NCI-H2107 (cell line): ENCODE measurements around the gene TSEN54.

Experiments
- DNase-seq: peaks from one replicate; lab custom pipeline; 2025; lab: John Stamatoyannopoulos, UW

Gene TSEN54

DNA sequence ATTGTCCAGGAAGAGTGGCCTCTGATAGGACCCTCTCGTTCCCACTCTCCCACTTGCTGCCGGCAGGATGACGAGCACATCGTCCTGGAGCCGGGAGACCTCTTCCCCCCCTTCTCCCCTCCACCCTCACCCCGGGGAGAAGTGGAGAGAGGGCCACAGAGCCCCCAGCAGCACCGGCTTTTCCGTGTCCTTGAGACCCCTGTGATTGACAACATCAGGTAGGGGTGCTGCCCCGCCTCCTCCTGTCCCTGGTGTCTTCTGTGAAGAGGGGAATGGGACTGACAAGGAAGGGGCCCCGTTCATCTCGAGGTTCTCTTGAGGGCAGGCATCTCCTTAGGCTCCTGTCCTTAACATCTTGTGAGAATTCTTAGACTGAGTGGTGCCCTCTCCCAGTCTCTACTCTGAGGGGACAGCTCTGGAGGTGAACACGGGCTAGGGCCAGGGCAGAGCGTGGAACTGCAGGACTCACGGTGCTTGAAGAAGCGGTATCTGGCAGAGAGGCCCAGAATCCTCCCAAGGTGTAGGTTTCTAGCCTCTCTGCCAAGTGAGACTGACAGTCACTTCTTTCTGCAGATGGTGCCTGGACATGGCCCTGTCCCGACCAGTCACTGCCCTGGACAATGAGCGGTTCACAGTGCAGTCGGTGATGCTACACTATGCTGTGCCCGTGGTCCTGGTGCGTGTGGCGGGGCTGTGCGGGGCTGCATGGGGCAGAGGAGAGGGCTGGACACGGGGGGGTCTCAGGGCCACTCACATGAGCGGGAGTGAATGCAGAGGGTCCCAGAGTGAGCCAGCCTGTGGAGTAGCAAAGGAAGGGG is 27.4 kb upstream of the TSEN54 start:
- no peak for DNase-seq

GRCh38 chr17:75489511-75489955 is 26.8 kb upstream of the TSEN54 start:
- no peak for DNase-seq

- no peak for DNase-seq
These were observed 26.1 kb upstream of the TSEN54 start for GRCh38 chr17:75490173-75490743.

GRCh38 chr17:75490953-75491649 is 25.2 kb upstream of the TSEN54 start:
- DNase-seq, result no peak

- DNase-seq, result no peak
These were observed 24.6 kb upstream of the TSEN54 start for GRCh38 chr17:75491680-75492079.

GRCh38 chr17:75492555-75493168 is 23.7 kb upstream of the TSEN54 start:
- no peak for DNase-seq

- DNase-seq, result no peak
These were observed 22.7 kb upstream of the TSEN54 start for GRCh38 chr17:75493476-75494129.

- DNase-seq, result no peak
These were observed 21.9 kb upstream of the TSEN54 start for GRCh38 chr17:75494326-75494877.

DNA sequence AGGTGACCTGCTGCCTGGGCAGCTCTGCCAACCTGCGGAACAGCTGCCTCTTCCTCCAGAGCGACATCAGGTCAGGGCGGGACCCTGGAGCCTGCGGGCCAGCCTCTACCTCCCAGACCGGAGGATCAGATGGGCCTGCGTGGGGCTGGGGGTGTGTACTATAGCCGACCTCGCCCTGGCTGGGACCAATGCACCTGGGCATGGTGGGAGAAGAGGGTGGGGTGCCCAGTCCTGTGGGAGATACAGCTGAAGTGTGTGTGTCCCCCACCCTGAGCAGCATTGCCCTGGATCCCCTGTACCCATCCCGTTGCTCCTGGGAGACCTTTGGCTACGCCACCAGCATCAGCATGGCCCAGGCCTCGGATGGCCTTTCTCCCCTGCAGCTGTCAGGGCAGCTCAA is 20.3 kb upstream of the TSEN54 start:
- DNase-seq, result no peak

GRCh38 chr17:75498039-75498725 is 18.1 kb upstream of the TSEN54 start:
- DNase-seq, result no peak

DNA sequence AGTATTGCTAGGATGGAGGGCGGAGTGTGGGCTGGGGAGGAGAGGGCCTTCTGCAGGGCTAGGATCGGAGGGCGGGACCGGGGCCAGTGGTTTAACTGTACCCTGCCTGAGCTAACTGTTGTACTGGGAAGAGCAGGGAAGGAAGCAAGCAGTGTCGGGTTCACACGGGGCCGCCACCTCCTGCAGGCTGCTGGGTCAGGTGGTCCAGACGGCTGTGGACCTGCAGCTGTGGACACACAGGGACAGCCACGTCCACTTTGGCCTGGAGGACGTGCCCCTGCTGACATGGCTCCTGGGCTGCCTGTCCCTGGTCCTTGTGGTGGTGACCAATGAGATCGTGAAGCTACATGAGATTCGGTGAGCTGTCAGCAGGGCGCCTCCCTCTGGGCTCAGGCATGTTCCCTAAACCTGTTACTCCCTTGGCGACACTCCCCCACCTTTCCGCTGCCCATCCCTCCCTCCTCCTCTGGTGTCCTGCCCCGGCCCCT is 17.6 kb upstream of the TSEN54 start:
- DNase-seq, result no peak

DNA sequence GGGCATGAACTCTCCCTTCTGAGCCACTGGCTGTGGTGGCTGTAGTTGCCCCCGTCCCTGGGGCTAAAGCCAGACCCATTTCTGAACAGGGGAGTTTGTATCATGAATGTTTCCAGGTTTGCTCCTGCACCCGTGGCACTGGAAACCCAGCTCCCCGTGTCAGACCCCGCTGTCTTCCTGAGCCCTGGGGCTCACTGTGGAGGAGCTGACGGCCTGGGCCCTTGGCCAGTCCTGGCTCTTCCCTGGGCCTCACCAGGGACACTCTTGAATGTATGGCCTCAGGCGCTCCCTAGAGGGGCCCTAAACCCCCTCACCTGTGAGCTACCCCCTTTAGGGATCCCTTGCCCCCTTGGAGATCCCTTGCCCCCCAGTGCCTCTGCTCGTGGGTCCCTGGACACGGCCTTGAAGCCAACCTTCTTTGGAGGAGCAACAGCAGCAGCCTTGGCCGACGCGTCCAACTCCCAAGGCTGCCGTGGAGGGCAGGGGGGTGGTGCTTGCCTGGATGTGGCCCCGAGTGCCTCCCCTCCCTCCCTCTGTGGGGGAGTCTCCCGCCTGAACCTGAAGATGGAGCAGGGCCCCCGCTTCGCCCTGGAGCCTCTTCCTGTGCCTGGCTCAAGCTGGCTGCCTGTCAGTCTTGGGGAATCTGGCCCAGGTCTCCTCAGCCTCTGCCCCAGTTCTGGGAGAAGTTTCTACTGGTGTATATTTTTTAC is 16.9 kb upstream of the TSEN54 start:
- DNase-seq, result no peak

- no peak for DNase-seq
These were observed 15.7 kb upstream of the TSEN54 start for GRCh38 chr17:75500419-75501216.

DNA sequence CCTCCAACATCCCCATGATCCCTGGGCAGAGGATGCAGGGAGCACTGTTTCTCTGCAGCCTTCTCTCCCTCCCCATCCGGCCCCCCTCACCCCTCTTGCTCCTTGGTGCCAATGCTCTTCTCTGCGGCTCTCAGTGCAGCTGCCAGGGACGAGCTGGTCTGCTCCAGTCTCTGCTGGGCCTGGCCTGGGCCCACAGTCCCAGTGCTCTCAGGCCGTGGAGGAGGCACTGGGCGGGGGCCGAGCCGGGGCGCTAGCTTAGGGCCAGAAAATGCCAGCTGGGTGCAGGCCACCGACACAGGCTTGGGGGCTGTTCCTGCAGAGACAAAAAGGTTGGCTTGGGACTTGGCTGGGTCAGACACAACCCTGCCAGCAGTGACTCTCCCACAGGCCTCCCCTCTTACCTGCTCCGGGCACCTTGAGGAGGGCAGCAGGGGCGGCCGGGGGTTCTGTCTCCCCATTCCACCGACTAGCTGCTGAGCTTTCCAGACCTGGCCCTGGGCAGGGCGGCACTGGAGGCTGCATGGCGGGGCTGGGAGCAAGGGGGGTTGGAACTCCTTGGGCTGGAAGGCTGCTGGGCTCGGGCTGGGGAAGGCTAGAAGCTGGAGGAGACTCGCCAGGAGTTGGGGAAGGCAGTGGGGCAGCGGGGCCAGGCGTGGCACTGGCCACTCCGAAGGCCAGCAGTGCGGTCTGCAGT is 14.8 kb upstream of the TSEN54 start:
- DNase-seq, result no peak

DNA sequence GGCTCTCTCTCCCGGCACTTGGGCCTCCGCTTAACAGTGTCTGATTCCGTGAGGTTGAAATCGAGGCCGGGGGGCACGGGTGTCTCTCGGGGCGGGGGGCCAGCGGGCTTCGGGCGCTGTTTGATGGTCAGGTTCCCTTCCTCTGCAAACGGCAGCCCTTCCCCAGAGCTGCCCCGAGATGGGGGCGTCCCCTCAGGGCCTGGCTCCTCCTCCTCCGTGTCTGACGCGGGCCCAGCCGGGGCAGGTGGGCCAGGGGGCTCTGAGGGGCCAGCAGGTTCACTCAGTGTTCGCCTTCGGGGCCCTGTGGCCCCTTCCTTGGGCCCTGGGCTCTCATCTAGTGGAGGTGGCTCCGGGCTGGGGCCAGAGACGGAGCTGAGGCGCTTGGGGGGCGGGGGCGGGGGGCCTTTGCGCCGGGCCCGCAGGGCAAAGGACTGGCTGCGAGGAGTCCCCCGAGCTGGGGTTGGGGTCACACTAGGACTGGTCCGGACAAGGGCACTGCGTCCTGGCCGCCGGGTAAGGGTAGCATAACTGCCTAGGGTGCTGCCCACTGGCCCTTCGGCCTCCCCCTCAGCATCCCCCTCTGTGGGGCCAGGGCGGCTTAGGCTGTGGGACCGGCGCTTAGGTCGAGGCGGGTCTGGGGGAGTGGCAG is 14.1 kb upstream of the TSEN54 start:
- no peak for DNase-seq

DNA sequence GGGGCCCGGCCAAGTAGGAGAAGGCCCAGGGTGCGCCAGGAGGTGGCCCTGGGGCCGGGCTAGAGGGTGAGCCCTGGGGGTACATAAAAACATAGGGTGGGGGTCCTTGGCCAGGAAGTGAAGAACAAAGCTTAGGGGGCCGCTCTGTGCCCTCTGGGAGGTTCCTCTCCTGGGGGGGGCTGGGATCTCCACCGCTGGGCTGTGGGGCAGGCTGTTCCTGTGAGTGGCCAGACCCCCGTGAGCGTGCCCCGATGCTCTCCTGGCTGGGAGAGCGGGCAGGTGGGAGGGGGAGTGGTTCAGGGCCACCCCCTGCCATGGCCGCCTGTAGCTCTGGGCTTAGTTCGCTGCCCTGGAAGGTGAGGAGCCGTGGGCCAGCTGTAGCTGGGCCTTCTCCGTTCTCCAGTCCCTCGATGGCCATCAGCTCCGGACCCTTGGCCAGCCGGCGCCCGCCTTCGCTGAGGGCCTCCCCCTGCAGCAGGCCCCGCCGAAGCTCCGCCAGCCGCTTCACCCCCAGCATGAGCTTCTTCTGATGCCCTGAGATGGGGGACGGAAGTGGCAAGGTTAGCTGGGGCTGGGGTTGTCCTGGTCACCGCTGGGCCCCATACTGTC is 13.5 kb upstream of the TSEN54 start:
- no peak for DNase-seq

DNA sequence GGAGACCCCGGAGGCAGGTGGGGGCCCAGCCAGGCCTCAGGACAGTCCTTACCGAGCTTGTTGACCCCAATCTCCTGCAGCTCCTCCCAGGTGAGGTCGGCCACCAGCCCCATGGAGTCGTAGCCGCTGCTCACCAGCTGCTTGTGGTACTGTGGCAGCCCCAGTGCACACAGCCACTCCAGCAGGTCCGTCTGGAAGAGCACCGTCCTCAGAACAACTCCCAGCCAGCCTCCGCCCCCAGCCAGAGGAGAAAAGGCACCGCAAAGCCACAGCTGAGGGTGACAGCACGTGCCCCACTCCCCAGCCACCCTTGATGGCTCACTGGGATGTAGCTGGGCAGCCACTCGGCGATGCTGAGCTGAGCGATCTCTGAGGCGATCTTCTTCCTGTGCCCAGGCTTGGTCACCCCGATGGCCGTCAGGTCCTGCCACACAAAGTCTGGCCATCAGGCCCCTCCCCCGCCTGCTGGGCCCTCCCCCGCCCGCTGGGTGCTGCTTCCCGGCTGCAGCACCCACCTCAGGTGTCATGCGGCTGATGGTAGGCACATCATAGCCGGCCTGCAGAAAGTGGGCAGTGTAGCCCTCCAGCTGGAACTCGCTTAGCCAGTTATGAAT is 12.9 kb upstream of the TSEN54 start:
- DNase-seq, result no peak

DNA sequence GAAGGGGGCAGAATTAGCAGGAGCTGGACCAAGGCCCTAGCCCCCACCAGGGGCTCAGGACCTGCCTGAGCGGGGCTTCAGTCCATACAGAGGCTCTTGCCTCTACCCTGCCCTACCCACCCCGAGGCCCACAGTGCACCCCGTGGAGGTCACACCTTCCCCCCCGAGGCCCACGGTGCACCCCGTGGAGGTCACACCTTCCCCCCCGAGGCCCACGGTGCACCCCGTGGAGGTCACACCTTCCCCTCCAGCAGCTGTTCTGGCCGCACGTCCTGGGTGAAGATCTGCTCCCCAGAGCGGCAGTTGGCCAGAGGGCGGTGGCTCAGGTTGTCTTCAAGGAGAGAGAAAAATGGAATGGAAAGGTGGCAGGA is 12.4 kb upstream of the TSEN54 start:
- no peak for DNase-seq
